DND-41 (cell line): ENCODE measurements around the gene PGRMC1.

Experiments
- EZH2 ChIP-seq: IDR thresholded peaks from 3 replicates; pipeline ENCODE4 v1.6.1; 2012; ENCODE audit warnings: borderline replicate concordance, low read depth, mild to moderate bottlenecking, moderate library complexity, low read length, inconsistent platforms; ENCODE audit not compliant: severe bottlenecking
- TF ChIP-seq, protein P1 (sequence below): IDR thresholded peaks from 2 replicates; pipeline ENCODE4 v1.5.1; 2012; ENCODE audit warnings: borderline replicate concordance, low read length, moderate library complexity, mild to moderate bottlenecking; ENCODE audit not compliant: poor library complexity, severe bottlenecking; ENCODE audit errors: extremely low read depth

- TF ChIP-seq, protein P1, sequence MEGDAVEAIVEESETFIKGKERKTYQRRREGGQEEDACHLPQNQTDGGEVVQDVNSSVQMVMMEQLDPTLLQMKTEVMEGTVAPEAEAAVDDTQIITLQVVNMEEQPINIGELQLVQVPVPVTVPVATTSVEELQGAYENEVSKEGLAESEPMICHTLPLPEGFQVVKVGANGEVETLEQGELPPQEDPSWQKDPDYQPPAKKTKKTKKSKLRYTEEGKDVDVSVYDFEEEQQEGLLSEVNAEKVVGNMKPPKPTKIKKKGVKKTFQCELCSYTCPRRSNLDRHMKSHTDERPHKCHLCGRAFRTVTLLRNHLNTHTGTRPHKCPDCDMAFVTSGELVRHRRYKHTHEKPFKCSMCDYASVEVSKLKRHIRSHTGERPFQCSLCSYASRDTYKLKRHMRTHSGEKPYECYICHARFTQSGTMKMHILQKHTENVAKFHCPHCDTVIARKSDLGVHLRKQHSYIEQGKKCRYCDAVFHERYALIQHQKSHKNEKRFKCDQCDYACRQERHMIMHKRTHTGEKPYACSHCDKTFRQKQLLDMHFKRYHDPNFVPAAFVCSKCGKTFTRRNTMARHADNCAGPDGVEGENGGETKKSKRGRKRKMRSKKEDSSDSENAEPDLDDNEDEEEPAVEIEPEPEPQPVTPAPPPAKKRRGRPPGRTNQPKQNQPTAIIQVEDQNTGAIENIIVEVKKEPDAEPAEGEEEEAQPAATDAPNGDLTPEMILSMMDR = no peak
- TF ChIP-seq EZH2 = no peak
Measured at GRCh38 chrX:119187298-119187697, 48.8 kb upstream of the PGRMC1 start.
